Middle frontal gyrus (tissue), 1 donor: ENCODE measurements around the gene CALML6.

ENCODE experiments used
- DNase-seq: peaks from one replicate; pipeline ENCODE4 v3.0.0-alpha.2; 2015; ENCODE audit warnings: low spot score; ENCODE audit errors: extremely low spot score

Gene CALML6

DNA sequence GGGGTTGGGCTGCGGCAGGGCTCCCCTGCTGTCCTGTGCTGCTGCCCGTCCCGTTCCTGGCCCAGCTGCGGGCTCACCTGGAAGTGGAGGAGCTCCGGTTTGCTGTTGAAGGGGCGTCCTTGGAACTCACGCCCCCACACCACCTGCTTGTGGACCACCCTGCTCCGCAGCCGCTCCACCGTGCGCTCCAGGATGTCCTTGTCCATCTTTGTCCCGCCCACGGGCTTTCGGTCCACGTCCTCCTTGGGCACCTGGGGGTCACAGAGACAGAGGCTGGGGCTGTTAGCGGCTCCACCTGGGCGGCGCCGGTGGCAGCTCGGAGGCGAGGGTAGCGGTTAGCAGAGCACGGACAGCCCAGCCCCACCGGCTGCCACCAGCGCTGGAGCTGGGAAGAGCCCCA, 49.8 kb downstream of the CALML6 start:
- DNase-seq, result no peak

DNA sequence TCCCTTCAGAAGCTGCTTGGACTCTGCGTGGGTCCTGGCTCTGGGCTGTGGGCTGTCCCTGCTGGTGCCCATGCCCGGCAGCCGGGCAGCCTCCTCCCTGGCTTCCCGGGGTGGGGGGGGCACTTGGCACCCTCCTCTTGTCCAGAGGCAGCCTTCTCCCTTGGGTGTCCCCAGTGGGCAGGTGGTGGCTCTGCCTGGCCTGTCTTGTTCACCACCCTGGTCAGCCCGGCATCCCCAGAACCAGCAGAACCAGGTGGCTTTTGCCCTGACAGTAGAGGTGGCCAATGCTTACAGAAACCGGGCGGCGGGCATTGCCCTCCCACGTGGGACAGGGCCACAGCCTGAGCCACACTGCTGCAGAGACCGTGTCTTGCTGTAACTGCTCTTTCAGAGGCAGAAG, 50.5 kb downstream of the CALML6 start:
- no peak for DNase-seq

DNA sequence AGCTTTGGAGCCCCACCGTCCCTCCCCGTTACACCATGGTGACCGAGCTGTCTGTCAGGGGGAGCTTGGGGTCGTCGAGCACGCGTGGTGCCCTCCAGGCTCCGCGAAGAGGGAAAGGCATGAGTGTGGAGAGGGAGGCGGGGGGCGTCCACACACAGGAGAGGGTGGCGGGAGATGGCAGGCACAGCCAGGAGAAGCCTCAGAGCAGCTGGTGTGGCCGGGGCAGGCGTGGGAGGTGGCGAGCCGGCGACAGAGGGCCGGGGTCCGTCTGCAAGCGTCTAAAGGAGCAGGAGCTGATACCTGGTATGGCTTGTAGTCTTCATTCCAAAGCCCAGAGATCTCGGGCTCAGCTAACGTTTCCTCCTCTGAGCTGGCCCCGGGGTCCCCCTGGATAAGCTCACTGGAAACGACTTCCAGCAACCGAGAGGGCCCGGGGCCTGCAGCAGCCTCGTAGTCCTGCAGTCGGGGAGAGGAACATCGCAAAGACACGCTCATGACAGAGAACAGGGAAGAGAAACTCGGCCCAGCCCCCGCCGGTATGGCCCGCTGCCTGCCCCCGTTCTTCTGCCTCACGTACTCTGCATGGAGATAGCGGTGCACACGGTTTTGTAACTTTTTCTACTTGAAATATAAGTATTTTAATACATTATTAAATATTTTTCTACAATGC, 51.1 kb downstream of the CALML6 start:
- DNase-seq, result no peak
